ENCODE results near the gene PRXL2B.

DNA sequence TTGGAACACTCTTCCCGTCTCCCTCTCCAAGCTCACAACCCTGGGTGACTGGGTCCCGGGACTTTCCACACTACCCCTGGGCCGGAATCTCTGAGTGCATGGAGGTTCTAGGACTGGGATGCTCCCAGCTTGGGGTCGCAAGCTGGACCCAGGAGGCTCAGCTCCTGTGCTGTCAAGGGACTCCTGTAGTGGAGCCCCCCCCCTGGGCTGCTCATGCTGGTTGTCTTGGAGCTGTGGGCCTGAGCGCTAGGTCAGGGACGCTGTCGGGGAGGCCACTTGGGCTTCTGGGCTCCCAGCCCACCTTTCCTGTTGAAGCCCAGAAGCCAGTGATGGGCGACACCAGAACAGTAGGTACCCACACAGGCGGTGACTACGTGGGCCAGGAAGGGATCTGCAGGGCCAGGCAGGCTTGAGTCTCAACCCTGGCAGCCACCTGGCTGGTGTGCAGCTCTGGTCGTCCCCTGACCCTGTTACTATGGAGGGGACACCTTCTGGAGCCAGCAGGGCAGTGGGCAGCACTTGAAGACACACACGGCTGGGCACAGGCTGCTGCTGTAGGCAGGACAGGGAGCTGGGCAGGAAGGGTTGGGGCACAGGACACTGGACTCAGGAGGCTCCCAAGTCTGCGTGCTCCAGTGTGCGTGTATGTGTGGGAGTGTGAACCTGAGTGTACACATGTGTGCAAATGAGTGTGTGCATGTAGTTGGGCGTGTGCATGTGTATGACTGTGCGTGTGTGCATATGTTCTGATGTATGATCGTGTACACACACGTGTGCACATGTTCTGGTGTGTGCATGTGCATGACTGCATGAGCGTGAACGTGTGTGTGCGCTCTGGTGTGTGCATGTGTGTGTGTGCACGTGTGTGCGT lies 43.3 kb downstream of the PRXL2B start:
- TF ChIP-seq, protein P1, sequence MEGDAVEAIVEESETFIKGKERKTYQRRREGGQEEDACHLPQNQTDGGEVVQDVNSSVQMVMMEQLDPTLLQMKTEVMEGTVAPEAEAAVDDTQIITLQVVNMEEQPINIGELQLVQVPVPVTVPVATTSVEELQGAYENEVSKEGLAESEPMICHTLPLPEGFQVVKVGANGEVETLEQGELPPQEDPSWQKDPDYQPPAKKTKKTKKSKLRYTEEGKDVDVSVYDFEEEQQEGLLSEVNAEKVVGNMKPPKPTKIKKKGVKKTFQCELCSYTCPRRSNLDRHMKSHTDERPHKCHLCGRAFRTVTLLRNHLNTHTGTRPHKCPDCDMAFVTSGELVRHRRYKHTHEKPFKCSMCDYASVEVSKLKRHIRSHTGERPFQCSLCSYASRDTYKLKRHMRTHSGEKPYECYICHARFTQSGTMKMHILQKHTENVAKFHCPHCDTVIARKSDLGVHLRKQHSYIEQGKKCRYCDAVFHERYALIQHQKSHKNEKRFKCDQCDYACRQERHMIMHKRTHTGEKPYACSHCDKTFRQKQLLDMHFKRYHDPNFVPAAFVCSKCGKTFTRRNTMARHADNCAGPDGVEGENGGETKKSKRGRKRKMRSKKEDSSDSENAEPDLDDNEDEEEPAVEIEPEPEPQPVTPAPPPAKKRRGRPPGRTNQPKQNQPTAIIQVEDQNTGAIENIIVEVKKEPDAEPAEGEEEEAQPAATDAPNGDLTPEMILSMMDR (conservative IDR thresholded peaks at IDR 0.05), result no peak
- no peak for TF ChIP-seq ZFX (IDR thresholded peaks at IDR 0.05)

Data from C4-2B (cell line).